ENCODE data around the gene TTC28.
"Not testable (repeated sequence)": the region's sequence is repeated elsewhere in the genome, so short reads cannot be mapped to it uniquely, and the experiment has no call there.

The TTC28 gene

DNA sequence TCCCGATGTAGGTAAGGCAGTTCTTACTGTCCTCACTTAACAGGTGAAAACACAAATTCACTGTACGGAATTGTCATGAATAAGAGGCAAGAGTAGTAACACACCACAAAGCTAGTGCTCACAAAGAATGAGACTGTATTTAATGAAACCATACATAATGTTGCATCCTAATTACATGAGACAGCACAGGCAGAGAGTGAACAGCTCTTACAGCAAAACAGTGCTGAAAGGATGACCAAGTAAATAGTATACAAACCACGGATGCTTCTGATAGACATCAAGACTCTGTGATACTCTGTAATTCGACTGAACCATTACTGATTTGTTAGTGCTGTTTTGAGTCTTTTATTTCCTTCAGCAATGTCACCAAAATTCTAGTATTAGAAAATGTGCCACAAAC, 282.3 kb downstream of the TTC28 start:
- DNase-seq (ENCODE audit: low read depth, low spot score): no peak
- no peak overlapping the region for H3K4me3 ChIP-seq (ENCODE audit: low read length)

DNA sequence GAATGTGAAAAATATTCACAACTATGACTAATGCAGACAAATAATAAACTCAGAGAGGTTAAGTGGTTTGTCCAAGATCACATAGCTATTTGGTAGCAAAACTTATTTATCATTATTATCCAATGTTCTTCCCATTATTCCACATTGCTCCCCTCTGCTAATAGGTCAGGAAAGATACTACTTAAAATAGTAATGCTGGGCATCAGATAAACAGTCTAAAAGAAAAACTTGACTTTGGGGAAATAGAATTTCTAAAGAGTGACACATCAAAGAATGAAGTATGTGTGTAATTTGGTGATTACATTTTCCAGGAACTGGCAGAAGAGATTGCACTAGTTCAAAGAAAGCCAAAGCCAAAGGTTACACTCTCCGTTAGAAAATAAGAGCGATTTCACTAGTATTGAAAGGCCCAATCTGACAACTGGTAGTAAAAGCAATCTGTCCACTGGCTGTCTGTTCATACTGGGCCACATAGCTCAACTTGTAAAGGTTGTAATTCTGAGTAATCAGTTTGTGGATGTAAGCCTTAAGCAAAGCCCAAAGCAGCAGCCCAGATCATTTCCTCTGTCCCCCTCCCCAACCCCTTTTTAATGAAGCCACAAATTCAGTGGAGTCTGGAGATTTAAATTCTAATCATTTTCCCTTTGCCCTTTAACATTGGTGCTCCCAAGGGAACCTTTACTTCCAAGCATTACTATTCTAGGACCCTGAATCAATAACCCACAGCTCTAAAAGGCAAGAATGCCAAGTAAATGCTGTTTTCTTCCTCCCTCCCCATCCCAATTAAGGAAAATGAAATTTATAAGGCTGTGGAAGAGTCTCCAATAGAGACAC, 283.5 kb downstream of the TTC28 start:
- no peak for DNase-seq (ENCODE audit: low read depth, low spot score)

DNA sequence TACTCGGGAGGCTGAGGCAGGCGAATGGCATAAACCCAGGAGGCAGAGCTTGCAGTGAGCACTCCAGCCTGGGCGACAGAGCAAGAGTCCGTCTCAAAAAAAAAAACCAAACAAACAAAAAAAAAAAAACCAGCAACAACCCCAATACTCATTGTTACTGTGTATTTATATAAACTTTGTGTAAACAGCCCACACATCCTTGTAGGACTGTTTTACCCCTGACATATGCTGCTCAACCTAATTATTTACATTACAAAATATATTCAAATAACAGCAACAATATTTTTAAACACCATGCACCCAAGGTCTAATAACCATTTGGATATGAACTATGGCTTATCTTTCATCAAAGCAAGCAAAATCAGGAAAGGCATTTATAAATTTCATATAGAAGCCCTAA, 284.1 kb downstream of the TTC28 start:
- H3K4me3 ChIP-seq (ENCODE audit: low read length): no peak overlapping the region
- no peak for DNase-seq (ENCODE audit: low read depth, low spot score)

More for the DNA sequence above, 283.5 kb downstream of the TTC28 start:
- no peak overlapping the region for H3K4me3 ChIP-seq (ENCODE audit: low read length)

DNA sequence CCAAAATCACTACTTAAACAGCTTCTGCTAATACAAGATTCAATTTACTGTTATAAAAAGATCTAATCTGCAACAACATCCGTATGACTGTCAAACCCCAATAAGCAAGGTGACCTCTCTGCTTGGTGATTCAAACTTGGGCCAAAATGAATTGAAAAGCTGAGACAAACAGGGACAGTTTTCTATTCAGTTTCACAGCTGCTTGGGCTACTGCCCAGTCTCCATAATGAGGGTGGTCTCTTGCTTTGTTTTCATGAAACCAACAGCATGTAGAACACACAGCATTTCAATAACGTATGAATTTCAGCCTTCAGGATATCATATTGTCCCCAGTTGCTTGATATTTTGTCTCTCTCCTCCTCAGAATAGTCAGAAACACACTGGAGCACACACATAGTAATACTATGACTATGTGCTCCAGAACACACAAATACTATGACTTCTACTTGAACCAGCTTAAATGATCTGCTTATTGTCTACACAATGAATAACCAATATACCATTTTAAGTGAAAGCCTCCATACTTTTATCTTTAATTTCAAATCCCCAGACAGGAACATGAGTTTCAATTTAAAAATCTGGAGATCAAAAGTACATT, 285.0 kb downstream of the TTC28 start:
- no peak for DNase-seq (ENCODE audit: low read depth, low spot score)
- H3K4me3 ChIP-seq (ENCODE audit: low read length): no peak overlapping the region

DNA sequence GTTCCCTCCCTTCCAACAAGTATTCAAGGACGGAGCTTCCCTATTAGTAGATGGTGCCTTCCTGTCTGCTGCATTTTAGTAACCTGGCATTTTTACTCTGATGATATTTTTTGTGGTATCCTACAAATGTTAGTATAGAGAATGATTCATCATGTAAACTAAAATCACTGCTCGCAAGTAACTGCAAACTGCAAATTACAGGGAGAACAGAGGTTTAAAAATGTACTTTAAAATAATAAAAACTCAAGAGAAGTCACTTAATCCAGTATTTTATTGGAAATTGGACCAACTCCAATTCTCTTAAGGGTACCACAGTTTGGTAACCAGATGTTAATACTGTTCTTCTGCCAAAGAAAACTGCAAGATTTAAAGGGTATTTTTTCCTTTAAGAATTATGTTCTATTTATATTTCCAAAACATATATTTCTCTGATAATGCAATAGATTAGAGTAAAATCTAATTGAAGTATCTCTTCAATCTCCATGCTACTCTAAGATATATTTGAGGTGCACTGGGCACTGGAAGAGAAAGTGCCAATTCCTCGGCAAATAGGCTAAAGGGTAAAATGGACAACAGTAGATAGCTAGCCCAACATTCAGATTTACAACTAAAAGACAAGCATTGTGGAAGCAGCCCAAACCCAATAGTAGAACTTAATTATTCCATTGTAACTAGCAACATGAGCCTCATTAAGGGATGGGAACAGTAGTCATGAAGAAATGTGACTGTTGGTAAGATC, 298.0 kb downstream of the TTC28 start:
- DNase-seq (ENCODE audit: low read depth, low spot score): no peak

DNA sequence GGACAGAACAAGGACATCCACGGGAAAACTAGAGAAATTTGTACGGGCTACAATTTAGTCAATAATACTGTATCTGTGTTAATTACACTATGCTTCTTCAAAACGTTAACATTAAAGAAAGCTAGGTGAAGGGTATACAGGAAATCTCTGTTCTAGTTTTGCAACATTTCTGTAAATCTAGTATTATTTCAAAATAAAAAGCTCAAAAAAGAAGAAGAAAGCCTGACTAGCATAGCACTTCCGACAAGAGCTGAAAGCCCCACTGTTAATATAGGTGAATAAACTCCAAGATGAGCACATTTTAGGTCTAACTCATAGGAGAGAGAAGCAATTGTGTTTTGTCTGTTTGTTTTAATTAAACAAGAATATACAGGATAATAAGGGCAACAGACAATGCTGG, 299.7 kb downstream of the TTC28 start:
- DNase-seq (ENCODE audit: low read depth, low spot score): no peak
- H3K4me3 ChIP-seq (ENCODE audit: low read length): no peak overlapping the region

More for the DNA sequence above, 298.0 kb downstream of the TTC28 start:
- no peak overlapping the region for H3K4me3 ChIP-seq (ENCODE audit: low read length)

DNA sequence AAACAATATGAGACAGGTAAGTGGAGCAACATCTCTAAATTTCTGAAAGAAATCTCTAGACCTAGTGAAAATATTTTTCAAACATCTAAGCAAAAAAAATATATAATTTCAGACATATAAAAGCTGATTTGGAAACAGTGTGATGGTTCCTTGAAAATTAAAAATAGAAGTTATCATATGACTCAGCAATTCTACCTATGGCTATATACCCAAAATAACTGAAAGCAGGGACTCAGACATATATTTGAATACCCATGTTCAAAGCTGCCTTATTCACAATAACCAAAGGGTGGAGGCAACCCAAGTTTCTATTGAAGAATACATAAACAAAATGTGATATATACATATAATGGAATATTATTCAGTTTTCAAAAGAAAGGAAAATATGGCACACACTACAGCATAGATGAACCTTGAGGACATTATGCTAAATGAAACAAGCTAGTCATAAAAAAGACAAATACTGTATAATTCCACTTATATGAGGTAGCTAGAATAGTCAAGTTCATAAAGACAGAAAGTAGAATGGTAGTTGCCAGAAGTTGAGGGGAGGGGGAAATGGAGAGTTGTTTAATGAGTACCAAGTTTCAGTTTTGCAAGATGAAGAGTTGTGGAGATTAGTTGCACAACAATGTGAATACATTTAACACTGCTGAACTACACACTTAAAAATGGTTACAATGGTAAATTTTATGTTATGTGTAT, 300.4 kb downstream of the TTC28 start:
- H3K4me3 ChIP-seq (ENCODE audit: low read length): no peak overlapping the region

DNA sequence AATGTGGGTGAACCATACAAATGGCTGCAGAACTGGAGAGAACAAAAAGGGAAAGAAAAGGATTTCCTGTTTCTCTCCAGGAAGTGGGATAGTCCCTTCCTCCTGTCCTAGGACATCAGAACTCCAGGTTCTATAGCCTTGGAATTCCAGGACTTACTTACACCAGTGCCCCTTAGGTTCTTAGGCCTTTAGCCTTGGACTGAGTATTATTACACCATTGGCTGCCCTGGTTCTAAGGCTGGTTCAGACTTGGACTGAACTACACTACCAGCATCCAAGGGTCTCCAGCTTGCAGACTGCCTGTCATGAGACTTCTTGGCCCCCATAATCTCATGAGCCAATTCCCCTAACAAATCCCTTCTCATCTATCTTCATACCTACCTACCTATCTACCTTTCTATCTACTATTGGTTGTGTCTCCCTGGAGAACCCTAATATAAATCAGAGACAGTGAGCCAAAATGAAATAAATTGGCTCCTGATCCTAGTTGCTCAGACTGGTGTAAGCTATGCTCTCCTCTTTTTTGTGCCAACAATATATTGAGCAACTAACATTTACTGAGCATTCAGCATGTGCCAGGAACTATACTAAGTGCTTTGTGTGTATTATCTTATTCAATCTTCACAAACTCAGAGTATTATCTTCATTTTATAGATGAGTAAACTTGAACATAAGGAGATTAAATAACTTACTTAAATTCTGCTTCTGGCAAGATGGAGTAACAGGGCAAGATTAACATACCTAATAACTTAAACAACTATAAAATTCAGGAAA, 303.7 kb downstream of the TTC28 start:
- no peak for DNase-seq (ENCODE audit: low read depth, low spot score)

More for the DNA sequence above, 300.4 kb downstream of the TTC28 start:
- DNase-seq (ENCODE audit: low read depth, low spot score): no peak

DNA sequence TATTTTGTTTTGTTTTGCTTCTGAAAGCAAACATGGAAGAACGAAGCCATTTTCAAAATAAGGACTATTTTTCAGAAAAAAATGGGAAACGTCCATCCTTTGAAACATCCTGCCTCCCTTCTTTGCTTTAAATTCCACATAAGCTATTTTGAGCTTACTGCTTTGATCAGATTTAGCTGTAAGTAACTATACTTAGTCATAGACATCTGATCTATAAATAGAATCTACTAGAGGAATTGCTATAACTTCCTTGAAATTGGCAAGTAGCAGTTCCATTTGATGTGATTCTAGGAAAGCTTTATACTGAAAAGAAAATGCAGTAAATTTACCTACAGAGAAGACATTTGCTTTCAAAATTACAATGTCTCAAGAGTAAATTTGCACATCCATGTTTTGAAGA, 305.8 kb downstream of the TTC28 start:
- H3K4me3 ChIP-seq (ENCODE audit: low read length): no peak overlapping the region
- no peak for DNase-seq (ENCODE audit: low read depth, low spot score)

More for the DNA sequence above, 303.7 kb downstream of the TTC28 start:
- H3K4me3 ChIP-seq (ENCODE audit: low read length): no peak overlapping the region

DNA sequence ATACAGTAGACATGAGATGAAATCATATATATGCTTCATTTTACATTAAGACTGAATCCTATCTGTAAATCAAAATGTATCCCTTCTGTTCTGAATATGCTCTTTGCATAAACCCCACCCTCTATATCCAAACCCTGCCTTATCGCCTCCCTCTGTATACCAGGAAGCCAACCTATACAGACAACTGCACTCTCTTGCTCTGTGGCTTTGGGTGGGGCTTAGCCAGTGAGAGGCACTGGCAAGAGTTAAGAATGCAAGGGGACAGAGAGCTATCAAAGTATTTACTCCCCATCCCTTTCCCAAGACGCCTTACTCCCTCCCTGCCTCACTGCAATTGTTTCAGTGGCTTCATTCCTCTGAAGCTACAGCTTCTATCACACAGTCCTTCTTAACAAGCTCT, 309.8 kb downstream of the TTC28 start:
- H3K4me3 ChIP-seq (ENCODE audit: low read length): no peak overlapping the region

DNA sequence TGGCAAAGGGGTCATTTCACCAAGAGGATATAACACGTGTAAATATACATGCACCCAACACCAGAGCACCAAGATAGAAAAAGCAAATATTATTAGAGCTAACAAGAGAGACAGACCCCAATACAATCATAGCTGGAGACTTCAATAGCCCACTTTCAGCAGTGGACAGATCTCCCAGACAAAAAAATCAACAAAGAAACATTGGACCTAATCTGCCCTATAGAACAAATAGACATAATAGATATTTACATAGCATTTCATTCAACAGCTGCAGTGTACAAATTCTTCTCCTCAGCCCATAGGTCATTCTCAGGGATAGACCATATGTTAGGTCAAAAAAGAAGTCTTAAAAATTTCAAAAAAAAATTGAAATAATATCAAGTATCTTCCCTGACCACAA, 312.8 kb downstream of the TTC28 start:
- no peak for DNase-seq (ENCODE audit: low read depth, low spot score)

More for the DNA sequence above, 309.8 kb downstream of the TTC28 start:
- peak; percentile 68 for DNase-seq (ENCODE audit: low read depth, low spot score)

DNA sequence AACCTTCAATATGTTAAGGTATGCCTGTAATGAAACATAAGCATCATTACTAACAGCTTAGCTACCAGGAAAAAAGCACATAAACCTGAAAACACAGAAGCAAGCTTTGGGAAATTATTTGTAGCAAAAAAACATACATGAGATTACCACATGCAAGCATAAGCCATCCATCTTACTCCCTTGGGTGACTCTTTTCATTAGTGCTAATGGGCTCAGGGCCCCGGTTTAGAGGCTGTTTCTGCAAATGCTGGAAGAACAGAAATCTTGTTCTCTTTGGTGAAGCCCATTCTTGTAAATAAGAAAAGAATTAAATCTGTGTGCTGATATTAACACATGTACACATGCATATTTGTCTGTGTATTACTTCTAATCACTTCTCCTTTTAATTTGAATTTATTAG, 314.3 kb downstream of the TTC28 start:
- DNase-seq (ENCODE audit: low read depth, low spot score): no peak
- no peak overlapping the region for H3K4me3 ChIP-seq (ENCODE audit: low read length)

More for the DNA sequence above, 312.8 kb downstream of the TTC28 start:
- no peak overlapping the region for H3K4me3 ChIP-seq (ENCODE audit: low read length)

DNA sequence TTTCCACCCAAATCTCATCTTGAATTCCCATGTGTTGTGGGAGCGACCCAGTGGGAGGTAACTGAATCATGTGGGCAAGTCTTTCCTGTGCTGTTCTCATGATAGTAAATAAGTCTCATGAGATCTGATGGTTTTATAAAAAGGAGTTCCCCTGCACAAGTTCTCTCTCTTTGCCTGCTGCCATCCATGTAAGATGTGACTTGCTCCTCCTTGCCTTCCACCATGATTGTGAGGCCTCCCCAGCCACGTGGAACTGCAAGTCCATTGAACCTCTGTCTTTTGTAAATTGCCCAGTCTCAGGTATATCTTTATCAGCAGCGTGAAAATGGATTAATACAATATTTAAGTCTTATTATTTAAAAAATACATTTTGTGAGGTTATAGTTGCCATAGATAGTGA, 315.5 kb downstream of the TTC28 start:
- not testable (repeated sequence) for DNase-seq (ENCODE audit: low read depth, low spot score); H3K4me3 ChIP-seq (ENCODE audit: low read length)

DNA sequence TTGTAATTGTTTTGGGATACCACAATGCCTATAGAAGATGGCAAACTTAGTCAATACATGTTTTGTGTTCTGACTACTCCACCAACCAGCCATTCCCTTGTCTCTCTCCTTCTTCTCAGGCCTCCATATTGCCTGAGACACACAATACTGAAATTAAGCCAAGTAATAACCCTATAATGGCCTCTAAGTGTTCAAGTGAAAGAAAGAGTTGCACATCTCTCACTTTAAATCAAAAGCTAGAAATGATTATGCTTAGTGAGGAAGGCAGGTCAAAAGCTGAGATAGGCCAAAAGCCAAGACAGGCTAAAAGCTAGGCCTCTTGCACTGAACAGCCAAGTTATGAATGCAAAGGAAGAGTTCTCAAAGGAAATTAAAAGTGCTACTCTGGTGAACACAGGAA, 318.7 kb downstream of the TTC28 start:
- H3K4me3 ChIP-seq (ENCODE audit: low read length): no peak overlapping the region
- no peak for DNase-seq (ENCODE audit: low read depth, low spot score)

DNA sequence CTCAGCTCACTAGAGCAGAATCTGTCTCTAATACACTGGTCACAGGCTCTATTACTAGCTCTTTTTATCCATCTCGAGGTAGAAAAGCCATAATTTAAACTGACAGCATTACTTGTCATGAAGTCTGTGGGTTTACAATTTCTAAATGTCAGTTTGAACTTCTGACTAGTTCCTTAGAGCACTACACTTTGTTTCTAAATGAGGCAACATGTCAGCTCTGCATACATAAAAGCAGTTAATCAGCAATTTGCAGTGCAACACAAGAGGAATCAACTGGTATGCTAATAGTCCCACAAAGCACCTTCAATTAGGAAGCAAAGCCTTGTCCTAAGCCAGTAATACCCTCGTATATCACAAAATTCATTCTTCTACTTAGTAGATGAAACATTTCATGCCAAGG, 321.3 kb downstream of the TTC28 start:
- H3K4me3 ChIP-seq (ENCODE audit: low read length): no peak overlapping the region
- no peak for DNase-seq (ENCODE audit: low read depth, low spot score)

DNA sequence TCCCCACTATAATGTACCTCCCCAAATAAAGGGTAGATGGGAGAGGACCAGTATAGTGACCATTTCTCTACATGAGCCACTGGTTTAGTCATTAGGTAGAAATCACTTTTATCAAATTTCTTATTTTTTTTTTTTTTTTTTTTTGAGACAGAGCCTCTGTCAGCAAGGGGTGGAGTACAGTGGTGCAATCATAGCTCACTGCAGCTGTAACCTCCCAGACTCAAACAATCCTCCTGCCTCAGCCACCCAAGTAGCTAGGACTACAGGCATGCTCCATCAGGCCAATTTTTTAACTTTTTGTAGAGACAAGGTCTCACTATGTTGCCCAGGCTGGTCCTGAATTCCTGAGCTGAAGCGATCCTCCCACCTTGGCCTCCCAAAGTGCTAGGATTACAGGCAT, 322.4 kb downstream of the TTC28 start:
- no peak for DNase-seq (ENCODE audit: low read depth, low spot score)
- no peak overlapping the region for H3K4me3 ChIP-seq (ENCODE audit: low read length)

DNA sequence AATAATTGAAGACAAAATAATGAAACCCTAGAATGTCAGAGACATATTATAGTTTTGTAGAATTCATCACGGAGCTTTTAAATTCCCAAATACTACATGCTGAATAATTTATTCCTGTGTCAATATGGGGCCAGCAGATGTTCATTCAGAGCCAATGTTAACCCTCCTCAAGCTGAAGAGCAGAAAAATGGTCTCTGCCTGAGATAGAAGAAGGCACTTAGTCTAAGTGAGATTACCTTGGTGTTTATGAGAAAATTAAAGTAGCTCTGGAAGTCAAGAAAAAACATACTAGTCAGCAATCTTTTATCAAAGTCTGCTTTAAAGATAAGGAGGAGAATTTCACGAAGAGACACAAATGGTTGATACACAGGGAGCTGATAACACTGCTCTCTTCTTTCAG, 328.2 kb downstream of the TTC28 start:
- DNase-seq (ENCODE audit: low read depth, low spot score): no peak
- H3K4me3 ChIP-seq (ENCODE audit: low read length): no peak overlapping the region

DNA sequence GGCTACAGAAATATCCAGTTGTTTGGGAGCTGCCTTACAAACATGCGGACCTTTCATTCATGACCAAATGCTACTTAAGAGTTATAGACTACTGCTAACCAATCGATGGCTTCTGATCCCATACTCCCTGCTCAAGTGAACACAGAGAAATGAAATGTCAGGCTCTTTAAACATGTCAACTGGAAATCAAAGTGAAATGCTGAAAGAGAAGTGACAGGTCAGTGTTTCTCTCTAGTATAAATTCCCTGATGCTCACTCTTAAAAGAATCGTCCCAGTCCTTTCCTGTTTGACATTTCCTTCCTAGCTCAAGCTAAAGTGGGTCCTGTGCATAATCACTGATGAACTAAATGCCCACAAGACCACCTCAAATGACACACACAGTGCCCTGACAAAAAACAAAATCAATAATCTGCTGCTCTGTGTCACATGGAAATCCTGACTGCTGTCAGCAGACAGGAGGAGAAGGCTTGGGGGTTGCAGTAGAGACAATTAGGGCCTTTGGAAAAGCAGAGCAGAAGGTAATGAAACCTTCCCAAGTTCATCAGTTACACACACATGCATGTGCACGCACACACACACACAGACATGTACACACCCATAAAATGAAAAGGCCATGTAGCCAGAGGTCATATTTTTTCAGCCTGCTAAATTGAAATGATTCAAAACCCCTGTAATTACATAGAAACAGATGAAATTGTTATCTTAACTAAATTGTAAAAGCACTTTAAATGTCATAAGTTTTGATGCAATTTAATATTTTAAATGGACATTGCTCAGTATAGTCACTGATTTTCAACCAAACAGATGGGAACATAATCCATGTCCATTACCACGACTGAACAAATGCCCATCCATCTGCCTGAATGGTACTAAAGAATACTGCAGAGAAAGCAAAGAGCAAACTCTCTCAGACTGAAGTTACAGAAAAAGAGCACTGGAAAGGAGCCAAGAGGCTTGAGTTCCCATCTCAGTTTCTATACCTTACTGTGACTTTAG, 330.7 kb downstream of the TTC28 start:
- DNase-seq (ENCODE audit: low read depth, low spot score): no peak
- H3K4me3 ChIP-seq (ENCODE audit: low read length): no peak overlapping the region

All from Jurkat, Clone E6-1 (cell line).